Lung (tissue), 12 donors: ENCODE results near the gene TPST2. TPM values are rescaled to one million over a fixed set of nuclear protein-coding genes. Genes with fewer than 3 reads are reported as not detected.

Experiments
- ATAC-seq: fragments of 200-7000 bp; cut with Tn5 transposase; one replicate; pipeline ENCODE4 v1.9.1; 2020; ENCODE audit warnings: moderate number of reproducible peaks; ENCODE audit not compliant: insufficient read depth, low FRiP score
- DNase-seq, 3 donors: peaks; one replicate each; pipeline ENCODE4 v3.0.0-alpha.2; 2013 to 2017
- H3K27ac ChIP-seq, 2 donors: one replicate each; pipeline ENCODE4 v1.5.1; 2013; ENCODE audit warnings: mild to moderate bottlenecking in 2 of 2, moderate library complexity in 2 of 2, control low read depth in 1 of 2, inconsistent platforms in 1 of 2, low read depth in 1 of 2, low read length in 1 of 2
- H3K27me3 ChIP-seq, 3 donors: one replicate each; pipeline ENCODE4 v1.5.1; 2013; ENCODE audit warnings: low read length in 2 of 3; ENCODE audit not compliant: control insufficient read depth in 3 of 3, insufficient read depth in 3 of 3
- H3K36me3 ChIP-seq, 4 donors: one replicate each; pipeline ENCODE4 v1.5.1; 2013; ENCODE audit warnings: low read length in 4 of 4, mild to moderate bottlenecking in 1 of 4, moderate library complexity in 1 of 4; ENCODE audit not compliant: control insufficient read depth in 4 of 4, insufficient read depth in 4 of 4
- H3K4me1 ChIP-seq, 5 donors: one replicate each; pipeline ENCODE4 v1.5.1; 2013; ENCODE audit warnings: low read length in 5 of 5, mild to moderate bottlenecking in 2 of 5, moderate library complexity in 1 of 5; ENCODE audit not compliant: control insufficient read depth in 5 of 5, insufficient read depth in 5 of 5
- H3K4me3 ChIP-seq: one replicate; pipeline ENCODE4 v1.5.1; 2013; ENCODE audit warnings: mild to moderate bottlenecking, control low read depth, moderate library complexity
- H3K9ac ChIP-seq, 2 donors: one replicate each; pipeline ENCODE4 v1.5.1; 2013; ENCODE audit warnings: low read length in 2 of 2, control low read depth in 1 of 2; ENCODE audit not compliant: insufficient read depth in 1 of 2
- H3K9me3 ChIP-seq, 4 donors: one replicate each; pipeline ENCODE4 v1.5.1; 2013; ENCODE audit warnings: low read length in 3 of 4, mild to moderate bottlenecking in 1 of 4, moderate library complexity in 1 of 4; ENCODE audit not compliant: control insufficient read depth in 4 of 4, insufficient read depth in 3 of 4
- WGBS, 2 donors: extraction: QIAGEN DNeasy Blood & Tissue Kit; methylation state at CpG; one replicate each; pipeline ENCODE4 v1.1.7; 2013; 5-methylcytosine and 5-hydroxymethylcytosine counted together
- polyA plus RNA-seq, 2 donors: library from polyadenylated mRNA; stranded (reverse); fragments of 200-250 nt; gene quantifications; one replicate each; pipeline ENCODE4 v1.2.1, GENCODE V29; 2013
- total RNA-seq, 2 donors: library from RNA; depleted of rRNA in 1 of 2; stranded (reverse); fragments of >200 nt in 1 of 2; gene quantifications; one replicate each; pipeline ENCODE4 v1.2.1, GENCODE V29; 2014 to 2021
- TF ChIP-seq, protein P1 (sequence below): IDR thresholded peaks from 2 replicates; pipeline ENCODE4 v1.5.1; 2012; ENCODE audit warnings: mild to moderate bottlenecking; ENCODE audit errors: control extremely low read depth, extremely low read depth
- donor health status: control.
- donor health status: control.
- donor health status: Bipolar disorder and iron deficiency.
- donor health status: healthy.
- donor health status: DM: yes; HTN: yes; CAD: no.

The TPST2 gene
- total and polyA plus RNA-seq, 4 donors: 32.6 to 72.3 (median 59.9) TPM

DNA sequence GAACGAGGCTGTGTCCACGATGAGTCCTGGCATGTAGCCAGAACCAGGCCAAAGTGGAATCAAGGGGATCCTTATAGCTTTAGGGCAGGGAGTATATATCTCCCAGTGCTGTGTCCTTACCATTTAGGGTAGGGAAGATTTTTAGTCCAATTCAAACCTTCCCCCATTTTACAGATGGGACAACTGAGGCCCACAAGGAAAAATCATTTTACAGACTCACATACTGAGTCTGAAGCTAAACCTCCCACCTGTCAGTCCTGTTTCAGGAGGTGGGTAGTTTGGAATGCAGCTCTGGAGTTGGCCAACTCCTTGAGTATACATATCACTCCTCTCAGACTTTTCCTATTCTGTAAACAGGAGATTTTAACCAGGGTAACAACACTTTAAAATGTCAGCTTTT lies 44.5 kb downstream of the TPST2 start:
- no peak overlapping the region for H3K4me3 ChIP-seq
- ATAC-seq: no peak

DNA sequence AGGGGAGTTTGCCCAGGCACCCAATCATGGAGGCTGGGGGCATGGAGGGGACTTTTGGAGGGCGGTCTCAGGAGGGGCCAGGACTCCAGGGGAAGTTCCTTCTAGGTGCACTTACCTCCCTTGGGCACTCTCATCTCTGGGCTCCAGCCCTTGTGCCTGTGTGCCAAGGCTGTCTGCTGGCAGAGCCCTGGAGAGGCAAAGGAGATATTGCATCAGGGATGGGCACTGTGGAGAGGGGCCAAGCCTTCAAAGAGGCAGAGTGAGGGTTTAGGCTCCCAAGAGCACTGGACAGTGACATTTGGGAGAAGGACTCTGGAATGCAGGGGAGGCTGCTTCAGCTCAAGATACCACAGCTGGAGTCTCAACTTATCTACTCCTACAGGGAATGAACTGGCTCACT lies 45.4 kb downstream of the TPST2 start:
- TF ChIP-seq, protein P1, sequence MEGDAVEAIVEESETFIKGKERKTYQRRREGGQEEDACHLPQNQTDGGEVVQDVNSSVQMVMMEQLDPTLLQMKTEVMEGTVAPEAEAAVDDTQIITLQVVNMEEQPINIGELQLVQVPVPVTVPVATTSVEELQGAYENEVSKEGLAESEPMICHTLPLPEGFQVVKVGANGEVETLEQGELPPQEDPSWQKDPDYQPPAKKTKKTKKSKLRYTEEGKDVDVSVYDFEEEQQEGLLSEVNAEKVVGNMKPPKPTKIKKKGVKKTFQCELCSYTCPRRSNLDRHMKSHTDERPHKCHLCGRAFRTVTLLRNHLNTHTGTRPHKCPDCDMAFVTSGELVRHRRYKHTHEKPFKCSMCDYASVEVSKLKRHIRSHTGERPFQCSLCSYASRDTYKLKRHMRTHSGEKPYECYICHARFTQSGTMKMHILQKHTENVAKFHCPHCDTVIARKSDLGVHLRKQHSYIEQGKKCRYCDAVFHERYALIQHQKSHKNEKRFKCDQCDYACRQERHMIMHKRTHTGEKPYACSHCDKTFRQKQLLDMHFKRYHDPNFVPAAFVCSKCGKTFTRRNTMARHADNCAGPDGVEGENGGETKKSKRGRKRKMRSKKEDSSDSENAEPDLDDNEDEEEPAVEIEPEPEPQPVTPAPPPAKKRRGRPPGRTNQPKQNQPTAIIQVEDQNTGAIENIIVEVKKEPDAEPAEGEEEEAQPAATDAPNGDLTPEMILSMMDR: no peak
- no peak overlapping the region for H3K4me3 ChIP-seq
- H3K27ac ChIP-seq: peak overlapping the region in 1 of 2 donors; percentile 45
- WGBS, 2 donors: 92 to 96% methylated on average over 1 of the region's 1 CpG
- H3K9me3 ChIP-seq: no peaks in the 10 kb centered on the region
- DNase-seq: no peak
- no peak for ATAC-seq
- H3K9ac ChIP-seq: no peak overlapping the region
- peaks cover 6 to 29% (median 10%) of the 10 kb centered on the region in 4 donors for H3K36me3 ChIP-seq
- H3K27me3 ChIP-seq: no peaks in the 10 kb centered on the region
- peaks cover 0 to 6% (median 0%) of the 10 kb centered on the region in 5 donors for H3K4me1 ChIP-seq

More for the DNA sequence above, 44.5 kb downstream of the TPST2 start:
- TF ChIP-seq, protein P1: no peak
- Histone ChIP-seq H3K9me3 (no peaks in the 10 kb centered on the region), H3K36me3 (peaks cover 4 to 26% (median 7%) of the 10 kb centered on the region in 4 donors), H3K9ac (no peak overlapping the region), H3K27ac (no peak overlapping the region), H3K4me1 (peaks cover 0 to 8% (median 4%) of the 10 kb centered on the region in 5 donors), H3K27me3 (no peaks in the 10 kb centered on the region)
- DNase-seq: no peak
- 48 to 81% methylated on average over 2 of the region's 2 CpGs for WGBS, 2 donors

DNA sequence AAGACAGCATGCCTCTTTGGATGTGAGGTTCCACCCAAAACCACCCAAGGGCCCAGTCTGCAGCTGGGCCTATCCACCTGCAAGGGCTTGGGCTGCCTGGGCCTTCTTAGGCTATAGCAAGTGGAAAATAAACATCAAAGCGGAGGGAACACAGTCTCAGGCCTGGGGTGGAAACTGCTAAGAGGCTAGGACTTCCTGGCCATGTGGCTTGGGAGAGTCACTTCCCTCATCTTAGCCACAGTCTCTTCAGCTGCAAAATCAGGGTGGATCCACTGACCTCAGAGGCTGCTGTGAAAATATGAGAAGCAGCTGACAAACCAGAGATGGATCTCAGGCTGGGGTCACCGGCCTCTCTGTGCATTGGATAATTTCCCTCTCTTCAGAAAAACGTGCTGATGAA lies 47.1 kb downstream of the TPST2 start:
- DNase-seq (no peak), ATAC-seq (peak; percentile 9)
- 24 to 51% methylated on average over 3 of the region's 3 CpGs for WGBS, 2 donors
- H3K27me3 ChIP-seq: no peaks in the 10 kb centered on the region
- H3K9ac ChIP-seq: no peak overlapping the region
- H3K36me3 ChIP-seq: peaks cover 6 to 29% (median 13%) of the 10 kb centered on the region in 4 donors
- peak overlapping the region in 1 of 2 donors; percentile 64 for H3K27ac ChIP-seq
- H3K4me3 ChIP-seq: no peak overlapping the region
- H3K9me3 ChIP-seq: no peaks in the 10 kb centered on the region
- TF ChIP-seq, protein P1: no peak
- H3K4me1 ChIP-seq: peaks cover 0 to 5% (median 0%) of the 10 kb centered on the region in 5 donors
